ENCODE results near the gene FNTB.

GRCh38 chr14:64966976-64967375 lies 19.7 kb upstream of the FNTB start:
- TF ChIP-seq EZH2 (IDR thresholded peaks at IDR 0.05) (no peak), POLR2A (IDR thresholded peaks at IDR 0.05; ENCODE audit: borderline replicate concordance, extremely low read depth, insufficient read depth, insufficient read length) (no peak), POLR2AphosphoS5 (IDR thresholded peaks at IDR 0.05; ENCODE audit: low read depth, low read length) (no peak), EZH2phosphoT487 (IDR thresholded peaks at IDR 0.05; ENCODE audit: borderline replicate concordance) (no peak), CTCF (IDR thresholded peaks at IDR 0.05 in 2 of 3, conservative IDR thresholded peaks at IDR 0.05 in 1 of 3; ENCODE audit: borderline replicate concordance in 1 of 3, insufficient read depth in 1 of 3, low read depth in 2 of 3, low read length in 2 of 3) (no peak), CBX3 (IDR thresholded peaks at IDR 0.05; ENCODE audit: low read depth) (no peak), ELF1 (IDR thresholded peaks at IDR 0.05; ENCODE audit: borderline replicate concordance, low read depth) (no peak), EGR1 (IDR thresholded peaks at IDR 0.05; ENCODE audit: low read depth) (no peak), YY1 (IDR thresholded peaks at IDR 0.05; ENCODE audit: extremely low read depth, insufficient replicate concordance, low read depth, low read length) (no peak), RAD21 (IDR thresholded peaks at IDR 0.05; ENCODE audit: low read depth) (no peak), FOSL1 (IDR thresholded peaks at IDR 0.05; ENCODE audit: low read depth) (no peak), ZFX (IDR thresholded peaks at IDR 0.05) (no peak), CEBPB (IDR thresholded peaks at IDR 0.05; ENCODE audit: low read depth) (no peak)
- TF ChIP-seq, protein P1, sequence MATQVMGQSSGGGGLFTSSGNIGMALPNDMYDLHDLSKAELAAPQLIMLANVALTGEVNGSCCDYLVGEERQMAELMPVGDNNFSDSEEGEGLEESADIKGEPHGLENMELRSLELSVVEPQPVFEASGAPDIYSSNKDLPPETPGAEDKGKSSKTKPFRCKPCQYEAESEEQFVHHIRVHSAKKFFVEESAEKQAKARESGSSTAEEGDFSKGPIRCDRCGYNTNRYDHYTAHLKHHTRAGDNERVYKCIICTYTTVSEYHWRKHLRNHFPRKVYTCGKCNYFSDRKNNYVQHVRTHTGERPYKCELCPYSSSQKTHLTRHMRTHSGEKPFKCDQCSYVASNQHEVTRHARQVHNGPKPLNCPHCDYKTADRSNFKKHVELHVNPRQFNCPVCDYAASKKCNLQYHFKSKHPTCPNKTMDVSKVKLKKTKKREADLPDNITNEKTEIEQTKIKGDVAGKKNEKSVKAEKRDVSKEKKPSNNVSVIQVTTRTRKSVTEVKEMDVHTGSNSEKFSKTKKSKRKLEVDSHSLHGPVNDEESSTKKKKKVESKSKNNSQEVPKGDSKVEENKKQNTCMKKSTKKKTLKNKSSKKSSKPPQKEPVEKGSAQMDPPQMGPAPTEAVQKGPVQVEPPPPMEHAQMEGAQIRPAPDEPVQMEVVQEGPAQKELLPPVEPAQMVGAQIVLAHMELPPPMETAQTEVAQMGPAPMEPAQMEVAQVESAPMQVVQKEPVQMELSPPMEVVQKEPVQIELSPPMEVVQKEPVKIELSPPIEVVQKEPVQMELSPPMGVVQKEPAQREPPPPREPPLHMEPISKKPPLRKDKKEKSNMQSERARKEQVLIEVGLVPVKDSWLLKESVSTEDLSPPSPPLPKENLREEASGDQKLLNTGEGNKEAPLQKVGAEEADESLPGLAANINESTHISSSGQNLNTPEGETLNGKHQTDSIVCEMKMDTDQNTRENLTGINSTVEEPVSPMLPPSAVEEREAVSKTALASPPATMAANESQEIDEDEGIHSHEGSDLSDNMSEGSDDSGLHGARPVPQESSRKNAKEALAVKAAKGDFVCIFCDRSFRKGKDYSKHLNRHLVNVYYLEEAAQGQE (IDR thresholded peaks at IDR 0.05; ENCODE audit: low read depth) = no peak
